ENCODE results near the gene SUOX. TPM values are rescaled to one million over a fixed set of nuclear protein-coding genes. Genes with fewer than 3 reads are reported as not detected.
"Not testable (repeated sequence)": the region's sequence is repeated elsewhere in the genome, so short reads cannot be mapped to it uniquely, and the experiment has no call there.

Gene SUOX
- total RNA-seq, 2 donors from 2014 or later: 10.6 to 20.8 TPM

DNA sequence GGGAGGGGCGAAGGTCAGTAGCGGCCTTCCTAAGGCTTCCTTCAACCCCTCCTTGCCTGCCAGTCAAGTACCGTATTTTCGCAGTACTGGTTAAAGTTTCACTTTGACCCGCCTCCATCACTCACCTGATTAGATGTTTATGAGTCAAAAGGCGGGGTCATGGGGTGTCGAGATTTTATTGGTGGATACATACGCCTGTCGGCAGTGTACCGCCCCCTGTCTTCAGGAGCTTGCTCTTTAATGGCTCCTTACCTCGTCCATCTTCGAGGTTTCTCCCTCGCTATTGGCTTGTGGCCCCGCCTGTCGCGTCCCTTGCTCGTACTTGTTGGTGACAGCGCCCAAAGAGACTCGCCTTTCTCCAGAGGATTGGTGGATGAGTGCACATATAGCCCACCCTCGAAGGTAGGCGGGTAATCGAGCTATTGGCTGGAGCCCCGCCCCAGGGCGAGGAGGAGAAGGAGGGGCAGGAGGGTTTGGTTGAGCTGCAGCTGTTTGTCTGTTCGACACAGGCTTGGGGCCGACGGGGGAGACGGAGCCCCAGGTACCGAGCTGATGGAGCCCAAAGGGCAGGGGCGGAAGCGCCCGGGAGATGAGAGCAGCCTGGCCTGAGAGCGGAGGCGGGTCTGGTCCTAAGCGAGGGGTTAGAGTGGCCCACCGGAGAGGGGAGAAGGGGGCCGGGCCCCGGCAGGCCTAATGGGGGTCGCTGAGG, 23.3 kb upstream of the SUOX start, which contains the start of gene RAB5B:
Gene RAB5B, plus strand, starts transcription at position 480 of the 709 bp plus-strand sequence. CDS start 12,883 bp downstream, outside the sequence.
- H3K4me1 ChIP-seq: peaks cover 27% of the 10 kb centered on the region
- H3K9me3 ChIP-seq: no peaks in the 10 kb centered on the region
- DNase-seq (peak; percentile 99 to 100 (median 100)), ATAC-seq (peak; percentile 93)
- WGBS, 2 donors: 1% methylated on average over 23 to 39 of the region's 39 CpGs
- H3K27ac ChIP-seq: peak within 1 kb of the TSS; percentile 87 to 99 (median 97)
- H3K27me3 ChIP-seq: no peaks in the 10 kb centered on the region
- peak within 1 kb of the TSS; percentile 95 to 96 for H3K4me3 ChIP-seq
- intact Hi-C loops (cut with DNase I): no loop called here
- TF ChIP-seq, protein P1, sequence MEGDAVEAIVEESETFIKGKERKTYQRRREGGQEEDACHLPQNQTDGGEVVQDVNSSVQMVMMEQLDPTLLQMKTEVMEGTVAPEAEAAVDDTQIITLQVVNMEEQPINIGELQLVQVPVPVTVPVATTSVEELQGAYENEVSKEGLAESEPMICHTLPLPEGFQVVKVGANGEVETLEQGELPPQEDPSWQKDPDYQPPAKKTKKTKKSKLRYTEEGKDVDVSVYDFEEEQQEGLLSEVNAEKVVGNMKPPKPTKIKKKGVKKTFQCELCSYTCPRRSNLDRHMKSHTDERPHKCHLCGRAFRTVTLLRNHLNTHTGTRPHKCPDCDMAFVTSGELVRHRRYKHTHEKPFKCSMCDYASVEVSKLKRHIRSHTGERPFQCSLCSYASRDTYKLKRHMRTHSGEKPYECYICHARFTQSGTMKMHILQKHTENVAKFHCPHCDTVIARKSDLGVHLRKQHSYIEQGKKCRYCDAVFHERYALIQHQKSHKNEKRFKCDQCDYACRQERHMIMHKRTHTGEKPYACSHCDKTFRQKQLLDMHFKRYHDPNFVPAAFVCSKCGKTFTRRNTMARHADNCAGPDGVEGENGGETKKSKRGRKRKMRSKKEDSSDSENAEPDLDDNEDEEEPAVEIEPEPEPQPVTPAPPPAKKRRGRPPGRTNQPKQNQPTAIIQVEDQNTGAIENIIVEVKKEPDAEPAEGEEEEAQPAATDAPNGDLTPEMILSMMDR (IDR thresholded peaks at IDR 0.05): peak in 2 of 7 experiments; percentile 42 to 70
- TF ChIP-seq POLR2A (IDR thresholded peaks at IDR 0.05): peak; percentile 94 to 99 (median 99)
- H3K36me3 ChIP-seq (replicated peaks in 1 of 2; ENCODE audit: insufficient read depth in 1 of 2, low read depth in 2 of 2): peaks cover 0 to 2% of the 10 kb centered on the region in 2 donors

DNA sequence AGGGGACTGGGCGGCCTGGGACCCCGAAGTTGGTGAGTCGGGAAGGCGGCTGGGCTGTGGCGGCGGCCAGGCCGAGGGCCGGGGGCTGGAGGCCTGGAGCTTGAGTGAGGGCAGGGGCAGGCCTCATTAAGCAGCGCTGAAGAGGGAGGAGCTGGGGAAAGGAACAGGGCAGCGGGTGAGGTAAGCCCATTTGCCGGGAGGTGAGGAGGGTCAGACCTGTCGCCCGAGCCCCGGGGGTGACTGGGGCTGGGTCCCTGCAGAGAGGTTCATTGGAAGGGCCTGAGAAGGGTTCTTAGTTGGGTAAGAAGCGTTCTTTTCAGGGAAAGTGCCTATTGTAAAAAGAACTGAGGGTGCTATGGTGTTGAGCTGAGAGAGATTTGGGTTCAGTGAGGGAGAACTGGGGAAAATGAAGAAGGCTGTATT, 22.8 kb upstream of the SUOX start:
- H3K27me3 ChIP-seq: no peaks in the 10 kb centered on the region
- H3K4me3 ChIP-seq: peak overlapping the region; percentile 95 to 96
- 0% methylated on average over 13 of the region's 15 CpGs for WGBS, 2 donors
- peaks cover 27% of the 10 kb centered on the region for H3K4me1 ChIP-seq
- TF ChIP-seq, protein P1 (IDR thresholded peaks at IDR 0.05): no peak
- no peak for TF ChIP-seq POLR2A (IDR thresholded peaks at IDR 0.05)
- peak overlapping the region; percentile 87 to 99 (median 97) for H3K27ac ChIP-seq
- intact Hi-C loops (cut with DNase I): no loop called here
- no peaks in the 10 kb centered on the region for H3K9me3 ChIP-seq
- peak; percentile 43 for ATAC-seq
- peak; percentile 68 to 74 (median 70) for DNase-seq
- peaks cover 0 to 2% of the 10 kb centered on the region in 2 donors for H3K36me3 ChIP-seq (replicated peaks in 1 of 2; ENCODE audit: insufficient read depth in 1 of 2, low read depth in 2 of 2)

DNA sequence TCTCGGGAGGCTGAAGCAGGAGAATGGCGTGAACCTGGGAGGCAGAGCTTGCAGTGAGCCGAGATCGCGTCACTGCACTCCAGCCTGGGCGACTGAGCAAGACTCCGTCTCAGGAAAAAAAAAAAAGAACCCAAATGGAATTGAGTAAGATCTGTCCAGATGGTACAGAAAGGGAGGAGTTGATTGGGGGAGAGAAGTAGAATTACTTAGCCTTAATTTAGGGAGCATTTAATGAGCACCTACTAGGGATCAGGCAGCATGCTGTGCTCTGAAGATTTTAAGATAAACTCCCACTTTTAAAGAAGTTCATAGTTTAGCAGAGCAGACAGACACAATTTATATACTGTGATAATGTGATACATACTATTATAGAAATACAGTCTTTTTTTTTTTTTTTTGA, 18.7 kb upstream of the SUOX start:
- DNase-seq (no peak), ATAC-seq (no peak)
- H3K4me1 ChIP-seq: peaks cover 15% of the 10 kb centered on the region
- no peak overlapping the region for H3K4me3 ChIP-seq
- 83 to 91% methylated on average over 7 of the region's 7 CpGs for WGBS, 2 donors
- no peaks in the 10 kb centered on the region for H3K27me3 ChIP-seq
- intact Hi-C loops (cut with DNase I): no loop called here
- no peaks in the 10 kb centered on the region for H3K9me3 ChIP-seq
- TF ChIP-seq, protein P1 (IDR thresholded peaks at IDR 0.05): no peak
- no peak for TF ChIP-seq POLR2A (IDR thresholded peaks at IDR 0.05)
- peaks cover 0 to 4% of the 10 kb centered on the region in 2 donors for H3K36me3 ChIP-seq (replicated peaks in 1 of 2; ENCODE audit: insufficient read depth in 1 of 2, low read depth in 2 of 2)
- no peak overlapping the region for H3K27ac ChIP-seq

DNA sequence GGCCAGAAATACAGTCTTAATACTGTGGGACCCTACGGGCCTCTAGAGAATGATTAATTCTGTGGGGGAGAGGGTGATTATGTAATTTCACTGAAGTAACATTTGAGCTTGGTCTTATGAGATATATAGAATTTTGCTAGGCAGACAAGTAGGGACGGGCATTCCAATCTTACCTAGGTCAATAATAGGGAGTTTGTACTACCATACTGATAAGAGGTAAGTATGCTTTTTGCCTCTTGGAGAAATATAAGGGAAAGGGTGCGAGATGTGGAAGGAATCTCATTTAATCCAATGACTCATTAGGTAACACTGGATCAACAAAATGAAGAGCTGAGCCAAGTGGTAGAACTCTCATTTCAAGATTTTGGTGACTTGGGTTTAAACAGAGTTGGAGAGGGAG, 18.0 kb upstream of the SUOX start:
- WGBS, 2 donors: 68 to 76% methylated on average over 3 of the region's 3 CpGs
- ATAC-seq (no peak), DNase-seq (no peak)
- H3K9me3 ChIP-seq: no peaks in the 10 kb centered on the region
- no peak overlapping the region for H3K27ac ChIP-seq
- H3K4me3 ChIP-seq: no peak overlapping the region
- intact Hi-C loops (cut with DNase I): no loop called here
- H3K4me1 ChIP-seq: peaks cover 15% of the 10 kb centered on the region
- TF ChIP-seq, protein P1 (IDR thresholded peaks at IDR 0.05): no peak
- TF ChIP-seq POLR2A (IDR thresholded peaks at IDR 0.05): no peak
- peaks cover 0 to 5% of the 10 kb centered on the region in 2 donors for H3K36me3 ChIP-seq (replicated peaks in 1 of 2; ENCODE audit: insufficient read depth in 1 of 2, low read depth in 2 of 2)
- H3K27me3 ChIP-seq: no peaks in the 10 kb centered on the region

DNA sequence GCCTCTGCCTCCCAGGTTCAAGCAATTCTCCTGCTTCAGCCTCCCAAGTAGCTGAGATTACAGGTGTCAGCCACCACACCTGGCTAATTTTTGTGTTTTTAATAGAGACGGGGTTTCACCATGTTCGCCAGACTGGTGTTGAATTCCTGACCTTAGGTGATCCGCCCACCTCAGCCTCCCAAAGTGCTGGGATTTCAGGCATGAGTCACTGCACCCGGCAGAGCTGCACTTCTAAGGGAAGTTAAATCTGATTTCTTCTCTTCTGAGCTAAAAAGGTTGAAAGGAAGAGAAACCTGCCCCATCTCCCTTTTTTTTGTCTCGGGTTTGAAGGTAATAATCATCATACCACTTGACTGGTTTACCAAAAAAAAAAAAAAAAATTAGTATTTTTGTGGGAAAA, 15.2 kb upstream of the SUOX start:
- DNase-seq; H3K9me3 ChIP-seq; H3K27me3 ChIP-seq; H3K27ac ChIP-seq; H3K4me3 ChIP-seq; H3K36me3 ChIP-seq (replicated peaks in 1 of 2; ENCODE audit: insufficient read depth in 1 of 2, low read depth in 2 of 2); ATAC-seq; H3K4me1 ChIP-seq: not testable (repeated sequence)
- intact Hi-C loops (cut with DNase I): loop anchor here (10.0 kb wide), 1 partner anchor 1733 kb away; no protein-coding TSS in a partner anchor
- 73 to 86% methylated on average over 5 of the region's 5 CpGs for WGBS, 2 donors

Measured in body of pancreas (tissue), 4 donors.